Fibroblast of skin of right biceps (primary cell): ENCODE results near the gene CHRNB2.

Experiments
- DNase-seq: peaks from one replicate; pipeline ENCODE4 v3.0.0-alpha.2; 2013

Gene CHRNB2

GRCh38 chr1:154582885-154583284 is 15.3 kb downstream of the CHRNB2 start:
- DNase-seq, result no peak

- peak; percentile 29 for DNase-seq
Observed at GRCh38 chr1:154583773-154584172, 16.2 kb downstream of the CHRNB2 start.

GRCh38 chr1:154584267-154584994 is 16.9 kb downstream of the CHRNB2 start:
- no peak for DNase-seq

DNA sequence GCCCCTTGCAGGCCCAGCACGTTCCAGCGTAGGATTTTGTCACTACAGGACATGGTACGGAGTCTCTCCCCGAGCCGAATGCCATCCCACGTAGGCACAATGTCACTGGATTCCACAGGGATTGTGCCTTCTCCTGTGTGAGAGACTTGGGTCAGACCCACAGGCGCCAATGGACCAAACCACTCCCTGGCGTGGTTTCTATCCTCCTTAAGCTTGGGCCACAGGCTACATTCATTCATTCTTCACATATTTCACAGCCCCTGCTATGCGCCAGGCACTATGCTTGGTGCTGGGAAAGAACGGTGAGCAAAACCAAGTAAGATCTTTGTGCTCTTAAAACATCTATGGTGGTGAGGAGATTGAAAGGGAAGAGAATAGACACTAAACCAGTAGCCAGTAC is 18.7 kb downstream of the CHRNB2 start:
- no peak for DNase-seq

DNA sequence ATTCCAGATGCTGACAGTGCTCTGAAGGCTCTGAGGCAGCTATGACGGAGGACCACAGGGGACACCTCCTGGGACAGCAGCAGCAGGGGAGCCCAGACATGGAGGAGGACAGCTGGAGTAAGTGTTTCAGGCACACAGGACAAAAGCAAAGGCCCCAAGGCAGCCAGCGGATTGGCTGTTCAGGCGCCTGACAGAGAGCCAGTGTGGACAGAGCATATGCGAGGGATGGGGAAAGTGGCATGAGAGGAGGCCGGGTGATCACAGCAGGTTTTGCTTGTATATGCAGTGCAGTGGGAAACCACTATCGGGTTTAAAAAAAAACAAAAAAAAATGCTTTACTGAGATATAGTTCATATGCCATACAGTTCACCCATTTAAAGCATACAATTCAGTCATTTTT is 19.1 kb downstream of the CHRNB2 start:
- no peak for DNase-seq

GRCh38 chr1:154589780-154590179 is 22.2 kb downstream of the CHRNB2 start:
- no peak for DNase-seq

- DNase-seq, result no peak
Observed at GRCh38 chr1:154590756-154591155, 23.2 kb downstream of the CHRNB2 start.

DNA sequence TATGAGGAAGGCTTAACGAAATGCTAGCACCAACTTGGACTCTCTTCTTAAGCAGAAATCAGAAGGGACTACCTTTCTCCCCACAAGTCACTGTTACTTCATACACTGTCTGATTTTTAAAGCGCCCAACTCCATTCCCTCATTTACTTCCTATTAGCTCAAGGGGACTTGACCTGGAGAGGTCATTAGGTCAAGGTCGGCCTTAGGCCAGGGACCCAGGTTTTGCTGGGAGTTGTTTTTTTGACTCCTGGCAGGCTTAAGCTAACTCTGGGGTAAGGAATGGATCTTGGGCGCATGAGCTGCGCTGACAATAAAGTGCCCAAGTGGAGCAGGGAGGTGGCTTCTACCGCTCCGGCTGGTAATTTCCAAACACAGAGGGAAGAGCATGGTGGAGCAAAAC is 23.6 kb downstream of the CHRNB2 start:
- DNase-seq, result no peak

- DNase-seq, result no peak
Observed at GRCh38 chr1:154593390-154593789, 25.8 kb downstream of the CHRNB2 start.

- DNase-seq, result no peak
Observed at GRCh38 chr1:154594811-154595210, 27.2 kb downstream of the CHRNB2 start.

- DNase-seq, result peak; percentile 26
Observed at GRCh38 chr1:154595621-154596020, 28.0 kb downstream of the CHRNB2 start.

GRCh38 chr1:154598871-154599635 is 31.5 kb downstream of the CHRNB2 start:
- no peak for DNase-seq

- DNase-seq, result no peak
Observed at GRCh38 chr1:154599658-154600057, 32.1 kb downstream of the CHRNB2 start.

DNA sequence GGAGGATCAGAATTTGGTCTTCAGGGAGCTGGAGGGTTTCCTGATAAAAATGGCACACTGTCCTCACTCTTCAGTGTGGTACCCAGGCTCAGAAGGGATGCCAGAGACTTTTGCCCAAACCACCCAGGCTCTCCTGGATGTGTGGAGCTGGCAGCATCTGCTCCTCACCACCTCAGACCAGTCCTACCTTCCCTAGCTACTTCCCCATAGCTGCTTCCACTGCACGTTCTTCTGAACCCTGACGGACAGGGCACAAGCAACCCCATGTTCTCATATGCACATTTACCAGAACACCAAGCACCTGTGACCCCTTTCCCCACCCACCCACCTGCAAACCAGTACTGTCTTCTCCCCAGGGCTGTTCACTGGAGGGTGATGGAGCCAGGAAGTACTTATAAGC is 35.7 kb downstream of the CHRNB2 start:
- DNase-seq, result no peak

DNA sequence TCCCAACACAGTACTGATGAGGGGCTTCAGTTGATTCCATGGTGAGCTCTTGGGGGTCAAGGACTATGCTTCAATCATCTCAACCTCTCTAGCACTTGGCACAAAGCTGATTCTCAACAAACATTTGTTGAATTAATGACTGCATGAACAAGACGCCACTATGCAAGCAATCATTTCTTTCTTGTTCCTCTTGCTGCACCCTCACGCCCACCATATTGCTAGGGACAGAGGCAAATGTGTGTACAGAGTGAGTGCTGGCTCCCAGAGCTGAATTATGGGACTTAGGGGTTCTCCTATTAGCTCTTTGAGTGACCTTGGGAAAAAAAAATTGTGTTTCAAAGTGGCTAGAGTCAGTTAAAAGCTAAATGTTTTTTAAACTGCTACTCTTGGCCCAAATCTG is 38.0 kb downstream of the CHRNB2 start:
- DNase-seq, result no peak

- peak; percentile 66 for DNase-seq
Observed at GRCh38 chr1:154607106-154607608, 39.6 kb downstream of the CHRNB2 start.

GRCh38 chr1:154607609-154608396 is 40.2 kb downstream of the CHRNB2 start, which contains the start of gene ADAR:
Gene ADAR (minus strand): TSS chr1:154608186. CDS start chr1:154608006, 180 bp downstream.
- peak; percentile 98 for DNase-seq

- peak; percentile 65 for DNase-seq
Observed at GRCh38 chr1:154608397-154609270, 41.1 kb downstream of the CHRNB2 start.

DNA sequence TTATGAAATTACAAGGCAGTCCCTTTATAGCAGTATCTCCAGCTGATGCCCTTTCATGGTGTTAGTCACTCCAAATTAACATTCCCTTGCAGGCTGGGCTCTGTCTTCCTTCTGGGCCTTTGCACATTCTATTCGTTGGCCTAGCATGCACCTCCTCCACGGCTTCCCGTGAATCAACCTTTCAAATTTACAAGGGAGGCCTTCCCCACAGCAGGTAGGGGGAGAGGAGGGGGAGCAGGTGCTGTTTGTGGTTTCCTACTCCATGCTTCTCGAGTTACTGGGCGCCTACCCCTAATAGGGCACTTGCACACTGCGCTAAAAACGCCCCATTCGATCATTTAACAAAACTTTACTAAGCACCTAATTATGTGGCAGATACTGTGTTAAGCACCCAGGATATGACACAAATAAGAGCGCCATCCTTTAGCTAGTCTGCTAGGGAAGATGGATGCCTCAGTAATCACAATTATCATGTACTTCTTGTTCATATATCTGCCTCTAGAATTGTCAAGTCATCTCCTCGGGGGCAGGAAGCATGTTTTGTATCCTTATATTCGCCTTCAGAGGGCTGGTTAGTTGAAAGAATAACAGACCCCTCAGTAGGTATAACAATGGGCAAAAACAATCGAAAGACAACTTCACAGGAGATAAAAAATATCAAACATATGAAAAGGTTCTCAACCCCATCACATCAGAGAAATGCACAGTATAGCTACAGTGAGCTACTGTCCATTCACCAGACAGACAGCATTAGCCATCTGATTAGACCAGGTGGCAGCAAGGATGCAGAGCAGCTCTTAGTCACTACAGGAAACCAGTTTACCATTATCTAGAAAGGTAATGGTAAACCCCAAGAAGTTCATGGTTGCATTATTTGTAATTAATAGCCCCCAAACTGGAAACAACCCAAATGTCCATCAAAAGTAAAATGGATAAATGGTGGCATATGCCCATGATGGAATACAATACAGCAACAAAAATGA is 42.1 kb downstream of the CHRNB2 start:
- DNase-seq, result peak; percentile 61

- DNase-seq, result no peak
Observed at GRCh38 chr1:154611150-154611862, 43.7 kb downstream of the CHRNB2 start.
